Stimulated activated CD4-positive, alpha-beta T cell treated with anti-CD3 and anti-CD28 coated beads, Interleukin-12 subunit alpha, Interleukin-12 subunit beta, amount 100 ng/mL, for 48 hours (primary cell): Measurements from ENCODE around the gene CRADD.
"Not testable (repeated sequence)": the region's sequence is repeated elsewhere in the genome, so short reads cannot be mapped to it uniquely, and the experiment has no call there.

ENCODE experiments used
- DNase-seq, 3 donors: peaks; one replicate each; pipeline ENCODE4 v3.0.0-alpha.2; 2020; ENCODE audit warnings: low read depth in 2 of 3, low spot score in 1 of 3

CRADD gene

DNA sequence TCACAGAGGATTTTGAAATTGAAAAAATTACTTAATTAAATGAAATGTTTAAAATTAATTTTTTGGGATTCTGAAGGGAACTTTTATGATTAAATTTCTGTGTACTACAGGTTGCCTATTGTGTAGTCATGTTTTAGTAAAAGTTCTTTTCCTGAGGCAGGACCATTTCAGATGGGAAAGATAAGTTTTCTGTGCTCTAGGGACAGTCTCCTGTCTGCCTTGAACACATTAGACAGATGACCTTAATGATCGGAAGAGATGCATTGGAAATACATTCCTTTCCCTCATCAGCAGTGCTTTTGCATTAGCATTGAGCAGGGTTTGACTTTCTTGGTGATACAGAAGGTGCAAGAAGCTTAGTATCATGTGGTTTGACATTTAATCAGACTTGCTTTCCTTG is 28.1 kb downstream of the CRADD start:
- no peak for DNase-seq

DNA sequence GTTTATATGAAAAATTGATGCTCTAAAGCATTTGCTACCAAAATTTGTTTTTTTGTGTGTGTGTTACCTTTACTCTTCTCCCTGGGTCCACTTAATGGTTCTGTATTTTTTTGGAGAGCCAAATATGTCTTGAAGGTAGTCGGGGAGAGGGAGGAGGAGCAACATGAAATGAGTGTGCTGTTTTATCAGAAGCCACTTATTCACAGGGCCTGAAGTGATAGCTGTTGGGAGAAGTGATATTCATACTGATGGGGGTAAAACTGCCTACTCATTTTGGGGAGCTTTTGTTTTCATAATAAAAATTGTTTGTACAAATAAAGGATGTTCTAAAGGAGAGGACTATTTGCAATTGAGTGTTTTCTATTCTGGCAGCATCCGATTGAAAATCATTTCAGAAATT is 29.2 kb downstream of the CRADD start:
- no peak for DNase-seq

DNA sequence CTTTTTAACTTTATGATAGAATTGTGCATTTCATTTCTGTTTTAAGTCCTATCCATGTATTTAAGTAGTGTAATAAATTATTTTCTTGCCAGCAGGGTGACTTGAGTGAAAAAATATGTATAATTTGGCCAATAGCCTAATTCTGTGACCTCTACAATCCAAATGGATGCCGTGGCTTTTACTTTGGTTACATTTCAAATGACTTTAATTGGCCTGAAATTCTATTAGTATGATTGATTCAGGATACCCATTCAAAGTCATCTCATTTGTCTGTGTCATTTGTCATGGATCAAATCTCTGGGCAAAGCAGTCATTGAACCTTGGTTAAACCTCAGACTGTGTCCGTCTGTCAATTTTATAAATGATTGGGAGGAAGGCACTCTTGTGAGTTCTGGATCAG is 29.6 kb downstream of the CRADD start:
- no peak for DNase-seq

DNA sequence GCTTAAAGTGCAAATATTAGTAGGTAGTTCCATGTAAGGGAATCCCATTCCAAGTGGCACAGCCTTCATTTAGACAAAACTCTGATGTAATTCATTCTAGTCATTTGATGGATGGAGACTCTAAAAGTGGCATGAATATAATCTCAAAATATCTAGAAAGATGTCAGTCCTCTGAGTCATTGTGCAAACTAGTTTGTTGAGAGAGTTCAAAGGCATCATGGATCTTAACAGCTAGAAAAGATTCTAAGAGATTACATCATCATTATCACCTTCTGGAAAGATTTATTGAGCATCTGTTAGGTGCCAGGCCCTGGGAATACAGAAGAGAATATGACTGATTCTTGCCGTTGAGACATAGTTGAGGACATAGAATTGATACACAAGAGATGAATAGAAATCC is 30.7 kb downstream of the CRADD start:
- DNase-seq, result no peak

DNA sequence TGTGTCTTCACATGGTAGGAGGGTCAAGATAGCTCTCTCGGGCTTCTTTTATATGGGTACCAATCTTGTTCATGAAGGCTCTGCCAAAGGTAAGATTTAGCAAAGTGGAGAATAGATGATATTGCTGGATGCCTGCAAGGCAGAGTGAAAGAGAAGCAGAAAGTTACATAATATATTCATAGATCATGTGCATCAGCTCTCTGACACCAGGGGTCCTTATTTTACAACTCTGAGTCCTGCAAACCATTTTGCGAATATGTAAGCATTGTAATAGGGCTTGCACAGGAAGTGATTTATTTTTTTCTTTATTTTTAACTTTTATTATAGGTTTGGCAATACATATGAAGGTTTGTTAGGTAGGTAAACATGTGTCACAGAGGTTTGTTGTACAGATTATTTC is 31.8 kb downstream of the CRADD start:
- DNase-seq, result no peak

DNA sequence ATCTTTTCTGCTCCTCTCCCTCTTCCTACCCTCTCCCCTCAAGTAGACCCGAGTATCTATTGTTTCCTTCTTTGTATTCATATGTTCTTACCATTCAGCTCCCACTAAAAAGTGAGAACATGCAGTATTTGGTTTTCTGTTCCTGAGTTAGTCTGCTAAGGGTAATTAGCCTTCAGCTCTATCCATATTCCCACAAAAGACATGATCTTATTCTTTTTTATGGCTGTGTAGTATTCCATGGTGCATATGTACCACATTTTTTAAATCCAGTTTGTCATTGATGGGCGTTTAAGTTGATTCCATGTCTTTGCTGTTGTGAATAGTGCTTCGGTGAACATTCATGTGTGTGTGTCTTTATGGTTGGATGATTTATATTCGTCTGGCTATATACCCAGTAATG is 32.2 kb downstream of the CRADD start:
- no peak for DNase-seq

DNA sequence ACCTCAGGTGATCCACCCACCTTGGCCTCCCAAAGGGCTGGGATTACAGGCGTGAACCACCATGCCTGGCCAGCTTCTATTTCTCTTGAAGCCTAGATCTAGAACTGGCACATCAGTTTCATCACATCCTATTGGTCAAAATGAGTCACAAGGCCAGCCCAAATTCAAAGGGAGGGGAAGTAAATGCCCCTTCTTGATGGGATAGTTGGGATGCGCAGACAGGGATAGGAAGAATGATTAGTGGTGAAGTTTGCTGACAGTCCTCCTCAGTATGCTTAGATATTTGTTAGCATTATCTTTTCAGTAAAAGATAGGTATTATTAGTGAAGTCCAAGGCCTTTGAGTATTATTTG is 33.4 kb downstream of the CRADD start:
- no peak for DNase-seq

DNA sequence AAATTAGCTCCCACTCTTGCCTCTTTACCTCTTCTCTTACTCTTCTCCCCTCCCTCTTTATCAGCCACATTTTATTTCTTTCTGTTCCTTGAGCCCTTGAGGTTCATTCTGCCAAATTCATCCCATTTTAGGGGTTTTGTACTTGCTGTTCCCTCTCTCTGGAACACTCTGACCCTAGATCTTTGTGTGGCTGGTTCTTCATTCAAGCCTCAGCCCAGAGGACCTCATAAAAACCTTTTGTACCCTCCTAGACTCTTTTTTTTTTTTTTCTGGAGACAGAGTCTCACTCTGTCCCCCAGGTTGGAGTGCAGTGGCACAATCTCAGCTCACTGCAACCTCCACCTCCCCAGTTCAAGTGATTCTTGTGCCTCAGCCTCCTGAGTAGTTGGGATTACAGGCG is 34.3 kb downstream of the CRADD start:
- not testable (repeated sequence) for DNase-seq

DNA sequence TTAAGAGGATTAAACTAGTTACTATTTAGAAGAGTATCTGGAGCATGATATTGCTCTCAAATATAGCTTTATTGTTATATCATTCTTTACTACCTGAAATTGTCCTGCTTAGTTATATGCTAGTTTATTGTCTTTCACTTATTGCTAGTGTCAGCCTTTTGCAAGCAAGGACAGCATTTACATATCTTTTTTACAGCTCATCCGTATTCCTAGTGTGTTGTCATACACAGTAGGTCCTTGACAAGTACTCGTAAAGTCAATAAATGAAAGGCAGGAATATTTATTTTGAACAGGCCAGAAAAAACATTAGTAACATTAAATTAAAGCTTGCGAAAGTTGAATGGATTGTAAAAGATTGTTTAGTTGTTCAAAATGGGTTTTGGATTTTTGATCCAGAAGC is 35.0 kb downstream of the CRADD start:
- no peak for DNase-seq

DNA sequence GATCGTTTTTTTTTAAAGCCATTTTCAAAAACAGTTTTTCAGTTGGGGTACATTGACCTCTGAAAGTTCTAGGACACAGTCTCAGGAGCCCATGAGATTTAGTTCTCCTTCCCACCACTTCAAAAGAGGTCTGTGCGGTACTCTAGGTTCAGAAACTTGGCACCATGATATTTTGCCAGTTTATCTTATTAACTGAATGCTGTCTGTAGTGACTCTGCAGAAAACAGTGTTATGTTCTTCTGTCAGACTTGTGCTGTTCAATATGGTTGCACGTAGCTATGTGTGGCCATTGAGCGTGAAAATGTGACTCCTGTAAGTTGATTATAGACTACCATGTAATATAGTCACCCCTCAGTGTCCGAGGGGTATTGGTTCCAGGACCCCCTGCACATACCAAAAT is 35.9 kb downstream of the CRADD start:
- DNase-seq, result no peak

DNA sequence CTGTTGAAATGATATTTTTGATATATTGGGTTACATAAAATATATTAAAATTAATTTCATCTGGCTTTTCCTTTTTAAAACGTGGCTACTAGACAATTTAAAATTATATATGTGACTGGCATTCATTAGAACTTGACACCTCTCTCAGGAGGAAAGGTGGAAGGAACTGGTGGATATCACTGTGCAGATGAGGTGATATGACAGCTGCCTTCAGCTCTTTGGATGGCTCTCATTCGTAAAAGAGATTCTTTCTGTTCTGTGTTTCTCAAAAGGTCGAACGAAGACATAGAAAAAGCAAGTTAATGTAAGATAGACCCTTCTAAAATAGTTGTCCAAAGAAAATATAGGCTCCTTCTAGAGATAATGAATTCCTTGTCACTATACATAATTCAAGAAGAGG is 36.6 kb downstream of the CRADD start:
- DNase-seq, result no peak

DNA sequence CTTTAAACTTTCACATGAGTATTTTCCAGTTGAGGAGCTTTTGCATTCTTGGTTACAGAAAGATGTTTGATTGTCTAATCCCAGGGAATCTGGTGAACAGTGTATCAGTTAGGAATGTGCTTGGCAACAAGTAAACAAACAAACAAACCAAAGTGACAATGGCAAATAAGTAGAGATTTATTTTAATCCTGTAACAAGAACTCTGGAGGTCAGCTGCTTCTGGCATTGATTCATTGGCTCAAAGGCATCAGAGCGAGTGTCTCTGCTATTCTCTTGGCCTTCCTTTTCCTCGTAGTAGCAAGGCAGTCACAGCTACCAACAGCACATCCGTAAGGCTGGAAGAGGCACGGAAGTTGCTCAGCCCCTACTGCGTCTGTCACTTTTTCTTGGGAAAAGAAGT is 37.2 kb downstream of the CRADD start:
- no peak for DNase-seq

DNA sequence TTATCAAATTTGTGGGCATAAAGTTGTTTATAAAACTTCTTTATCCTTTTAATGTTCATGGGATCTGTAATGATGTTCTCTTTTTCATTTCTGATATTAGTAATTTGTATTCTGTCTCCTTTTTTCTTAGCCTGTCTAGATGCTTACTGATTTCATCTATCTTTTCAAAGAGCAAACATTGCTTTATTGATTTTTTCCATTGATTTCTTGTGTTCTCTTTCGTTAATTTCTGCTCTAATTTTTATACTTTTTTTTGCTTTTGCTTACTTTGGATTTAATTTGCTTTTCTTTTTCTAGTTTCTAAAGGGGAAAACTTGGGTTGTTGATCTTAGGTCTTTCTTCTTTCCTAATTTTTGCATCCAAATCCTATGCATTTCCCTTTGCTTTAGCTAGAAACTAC is 42.5 kb downstream of the CRADD start:
- no peak for DNase-seq

DNA sequence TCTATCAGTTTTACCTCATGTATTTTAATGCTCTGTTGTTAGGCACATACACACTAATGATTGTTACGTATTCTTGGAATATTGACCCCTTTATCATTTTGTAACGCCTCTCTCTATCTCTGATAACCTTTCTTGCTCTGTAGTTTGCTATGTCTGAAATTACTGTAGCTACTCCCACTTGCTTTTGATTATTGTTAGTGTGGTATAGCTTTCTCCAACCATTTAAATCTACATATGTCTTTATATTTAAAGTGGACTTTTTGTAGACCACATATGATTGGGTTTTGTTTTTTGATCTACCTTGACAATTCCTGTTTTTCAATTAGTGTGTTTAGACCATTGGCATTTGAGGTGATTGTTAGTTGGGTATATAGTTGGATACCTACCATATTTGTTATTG is 43.4 kb downstream of the CRADD start:
- DNase-seq, result no peak

DNA sequence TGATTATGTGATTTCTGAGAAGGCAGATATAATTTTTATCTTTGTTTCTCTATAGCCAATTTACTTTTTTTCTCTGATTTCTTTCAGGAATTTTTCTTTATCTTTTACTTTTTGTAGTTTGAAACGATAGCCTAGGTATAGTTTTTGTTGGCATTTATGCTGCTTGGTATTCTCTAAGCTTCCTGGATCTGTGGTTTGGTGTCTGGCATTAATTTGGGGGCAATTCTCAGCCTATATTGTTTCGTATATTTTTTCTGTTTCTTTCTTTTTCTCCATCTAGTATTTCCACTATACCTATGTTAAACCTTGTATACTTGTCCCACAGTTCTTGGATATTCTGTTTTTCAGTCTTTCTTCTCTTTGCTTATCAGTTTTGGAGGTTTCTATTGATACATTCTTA is 45.0 kb downstream of the CRADD start:
- no peak for DNase-seq

DNA sequence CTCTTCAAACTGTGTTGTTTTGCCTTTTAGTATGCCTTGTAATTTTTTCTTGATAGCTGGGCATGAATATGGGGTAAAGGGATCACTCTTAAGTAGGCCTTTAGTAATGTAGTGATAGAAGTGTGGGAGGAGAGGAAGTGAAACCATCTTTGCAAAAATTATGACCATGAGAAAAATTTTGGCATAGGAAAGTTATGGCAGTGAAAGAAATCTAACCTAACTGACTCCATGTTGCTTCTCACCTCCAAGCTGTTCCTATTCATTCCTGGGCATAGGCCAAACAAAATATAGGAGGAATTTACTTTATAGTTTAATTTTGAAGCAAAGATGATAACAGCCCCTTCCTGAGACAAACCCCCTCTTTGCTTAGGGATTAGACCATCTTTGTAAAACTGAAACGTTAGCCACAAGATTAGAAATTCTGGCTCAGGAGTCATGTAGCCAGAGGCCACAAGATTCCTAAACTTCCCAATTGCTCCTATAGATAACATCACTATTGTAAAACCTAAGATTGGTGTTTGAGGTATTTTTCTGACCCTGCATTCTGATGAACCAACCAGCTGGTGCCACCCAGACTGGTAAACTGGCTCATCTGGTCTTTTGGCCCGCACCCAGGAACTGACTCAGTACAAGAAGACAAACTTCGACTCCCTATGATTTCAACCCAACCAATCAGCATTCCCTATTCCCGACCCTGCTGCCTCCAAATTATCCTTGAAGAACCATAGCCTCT is 45.8 kb downstream of the CRADD start:
- no peak for DNase-seq

DNA sequence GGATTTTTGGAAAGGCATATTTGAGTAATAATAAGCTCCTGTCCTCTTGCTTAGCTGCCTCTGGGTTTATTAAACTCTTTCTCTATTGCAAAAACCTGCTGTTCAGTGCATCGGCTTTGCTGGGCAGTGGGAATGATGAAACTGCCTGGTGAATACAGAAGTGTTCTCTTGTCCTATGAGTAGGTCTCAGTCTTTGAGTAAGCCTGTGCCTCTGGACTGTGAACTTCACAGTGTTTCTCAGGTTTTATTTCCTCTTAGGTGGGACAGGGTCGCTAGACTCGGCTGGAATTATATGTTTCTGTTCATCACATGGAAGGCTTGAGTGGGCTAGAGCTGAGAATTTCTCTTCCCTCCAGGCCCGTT is 46.4 kb downstream of the CRADD start:
- no peak for DNase-seq

DNA sequence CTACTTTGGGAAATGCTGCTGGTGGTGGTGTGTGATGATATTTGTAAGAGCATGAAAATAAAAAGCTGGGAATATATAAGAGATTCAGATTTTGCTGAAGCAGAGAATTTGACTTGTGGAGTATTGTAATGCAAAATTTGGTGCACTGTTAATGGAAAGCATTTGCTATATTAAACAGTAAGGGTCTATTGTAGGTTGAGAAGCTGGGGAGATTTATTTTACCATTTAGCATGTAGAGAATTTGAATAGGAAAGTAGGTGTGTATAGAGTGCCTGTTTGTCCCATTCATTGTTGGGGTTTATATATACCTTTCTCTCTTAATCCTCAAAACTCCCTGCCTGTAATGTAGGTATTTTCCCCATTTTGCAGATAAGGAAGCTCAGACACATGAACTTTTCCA is 48.4 kb downstream of the CRADD start:
- DNase-seq, result no peak

DNA sequence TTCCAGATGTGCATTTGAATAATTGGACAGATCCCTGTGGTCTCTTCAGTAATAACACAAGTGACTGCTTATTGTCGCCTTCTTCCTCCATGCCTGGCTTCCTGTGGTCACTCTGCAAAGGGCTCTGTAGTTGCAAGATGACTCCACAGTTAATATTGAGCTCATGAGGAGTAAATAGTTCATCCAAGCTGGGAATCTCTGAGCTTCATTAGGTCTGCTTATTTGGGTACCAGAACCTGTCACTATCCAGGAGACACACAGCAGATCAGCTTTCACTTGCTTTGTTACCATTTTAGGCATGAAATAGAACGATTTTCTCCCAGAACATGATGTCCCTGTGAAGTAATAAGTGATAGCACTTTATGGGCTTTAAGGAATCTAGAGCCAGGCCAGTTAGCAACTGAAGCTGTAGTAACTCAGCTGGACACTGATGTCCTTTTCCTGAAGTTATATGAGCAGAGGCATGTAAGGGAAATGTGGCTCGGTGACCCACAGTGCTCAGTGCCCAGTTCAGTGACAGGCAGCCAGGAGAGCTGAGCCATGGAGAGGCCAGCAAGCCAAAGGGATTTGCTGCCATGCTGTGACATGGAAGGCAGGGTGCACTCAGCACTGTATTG is 50.1 kb downstream of the CRADD start:
- no peak for DNase-seq

DNA sequence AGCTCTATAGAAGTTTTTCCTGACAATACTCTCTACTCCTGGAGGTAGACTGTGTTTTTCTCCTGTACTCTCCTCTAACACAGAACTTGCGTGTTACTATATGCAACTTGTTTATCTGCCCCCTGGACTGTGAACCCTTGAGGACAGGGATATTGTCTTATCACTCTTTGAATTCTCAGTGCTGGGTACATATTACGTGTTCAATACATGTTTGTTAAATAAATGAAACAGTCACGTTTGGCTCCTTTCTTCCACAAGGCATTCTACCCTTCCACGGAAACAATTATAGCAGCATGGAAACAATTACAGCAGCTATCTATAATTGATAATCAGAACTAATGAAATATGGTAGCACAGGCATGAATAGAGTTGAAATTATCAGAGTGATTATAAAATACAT is 50.7 kb downstream of the CRADD start:
- DNase-seq, result no peak

DNA sequence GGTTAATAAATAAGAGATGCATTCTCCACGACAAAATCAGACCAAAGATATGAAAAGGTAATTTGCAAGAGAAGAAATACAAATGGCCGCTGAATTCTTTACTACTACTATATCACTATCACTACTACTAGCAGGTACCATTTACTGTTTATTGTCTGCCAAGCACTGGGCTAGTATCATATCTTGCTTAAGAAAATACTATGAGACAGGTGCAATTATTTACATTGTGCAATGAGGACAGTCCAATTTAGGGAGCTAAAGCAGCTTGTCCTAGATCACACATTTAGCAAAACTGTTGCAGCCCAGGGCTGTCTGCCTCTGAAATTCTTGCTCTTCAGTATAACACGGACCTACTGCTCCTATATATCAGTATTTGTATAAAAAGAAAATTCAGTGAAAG is 52.8 kb downstream of the CRADD start:
- no peak for DNase-seq

DNA sequence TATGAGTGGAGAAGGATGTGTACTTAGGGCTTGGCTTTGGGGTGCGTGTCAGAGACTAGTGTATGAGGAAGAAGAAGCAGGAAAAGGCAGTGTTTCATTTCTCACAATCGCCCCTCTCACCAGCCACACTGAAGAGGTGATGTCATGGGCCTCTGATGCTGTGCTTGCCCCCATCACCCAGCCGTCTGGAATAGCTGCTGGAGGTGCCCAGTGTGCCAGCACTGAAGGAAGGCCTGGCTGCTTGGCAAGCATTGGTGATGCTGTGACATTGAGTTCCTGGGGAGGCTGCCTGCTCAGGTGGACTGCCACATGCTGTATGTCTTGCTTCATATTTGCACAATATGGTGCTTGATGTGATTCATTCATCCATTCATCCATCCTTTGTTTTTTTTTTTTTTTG is 56.2 kb downstream of the CRADD start:
- DNase-seq, result no peak

DNA sequence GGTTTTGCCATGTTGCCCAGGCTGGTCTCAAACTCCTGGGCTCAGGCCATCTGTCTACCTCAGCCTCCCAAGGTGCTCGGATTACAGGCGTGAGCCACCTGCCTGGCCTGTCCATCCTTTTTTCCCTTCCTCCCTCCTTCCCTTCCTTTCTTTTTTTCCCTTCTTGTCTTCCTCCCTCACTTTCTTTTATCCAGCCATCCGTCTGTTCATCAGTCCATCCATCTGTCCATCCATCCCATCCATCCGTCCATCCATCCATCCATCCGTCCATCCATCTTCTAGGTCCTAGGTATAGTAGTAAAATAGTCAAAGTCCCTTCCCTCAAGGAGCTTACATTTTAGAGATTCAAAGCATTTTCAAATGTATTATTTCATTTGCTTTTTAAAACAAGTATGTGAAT is 56.8 kb downstream of the CRADD start:
- no peak for DNase-seq

DNA sequence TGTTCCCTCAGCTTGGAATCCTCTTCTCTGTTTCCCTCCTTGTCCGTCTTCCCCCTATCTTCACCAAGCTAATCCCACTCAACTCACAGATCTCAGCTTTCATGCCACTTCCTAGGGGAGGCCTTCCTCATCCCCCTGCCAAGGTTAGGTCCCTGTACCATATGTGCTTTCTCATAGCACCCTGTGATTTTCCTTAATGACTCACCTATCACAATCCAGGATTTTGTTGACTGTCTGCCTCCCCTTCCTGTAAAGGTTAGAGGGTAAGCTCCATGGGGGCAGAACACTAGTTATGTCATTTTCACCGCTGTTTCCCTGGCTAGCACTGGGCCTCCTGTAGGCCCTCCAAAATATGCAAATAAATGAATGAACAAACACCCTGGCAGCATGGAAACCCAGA is 57.6 kb downstream of the CRADD start:
- DNase-seq, result no peak
